IMR-90 (cell line): ENCODE data around the gene PFDN5.

Experiments
- BHLHE40 ChIP-seq: fragments of 150-350 bp; IDR thresholded peaks from 2 replicates; pipeline ENCODE4 v1.6.1; 2016; ENCODE audit warnings: mild to moderate bottlenecking, low read depth, low read length
- CEBPB ChIP-seq: IDR thresholded peaks from 2 replicates; pipeline ENCODE4 v1.6.1; 2012; ENCODE audit warnings: low read depth, low read length, improper control_type of control experiment
- CHD1 ChIP-seq: IDR thresholded peaks from 2 replicates; pipeline ENCODE4 v1.6.1; 2012; ENCODE audit warnings: low read depth, low read length, improper control_type of control experiment
- FOS ChIP-seq: fragments of 150-350 bp; IDR thresholded peaks from 2 replicates; pipeline ENCODE4 v1.6.1; 2016; ENCODE audit warnings: low read depth, low read length
- MAZ ChIP-seq: IDR thresholded peaks from 2 replicates; pipeline ENCODE4 v1.6.1; 2012; ENCODE audit warnings: low read depth, mild to moderate bottlenecking, low read length, improper control_type of control experiment, moderate library complexity, borderline replicate concordance
- MXI1 ChIP-seq: IDR thresholded peaks from 2 replicates; pipeline ENCODE4 v1.6.1; 2012; ENCODE audit warnings: low read depth, mild to moderate bottlenecking, low read length, moderate library complexity, borderline replicate concordance
- NFE2L2 ChIP-seq: fragments of 150-350 bp; IDR thresholded peaks from 2 replicates; pipeline ENCODE4 v1.6.1; 2016; ENCODE audit warnings: low read depth, mild to moderate bottlenecking, low read length
- POLR2A ChIP-seq: IDR thresholded peaks from 2 replicates; pipeline ENCODE4 v1.6.1; 2012; ENCODE audit warnings: mild to moderate bottlenecking, low read depth, low read length
- RAD21 ChIP-seq: IDR thresholded peaks from 2 replicates; pipeline ENCODE4 v1.6.1; 2012; ENCODE audit warnings: low read length, improper control_type of control experiment
- RCOR1 ChIP-seq: IDR thresholded peaks from 2 replicates; pipeline ENCODE4 v1.6.1; 2012; ENCODE audit warnings: mild to moderate bottlenecking, low read length, improper control_type of control experiment; ENCODE audit not compliant: insufficient replicate concordance
- RFX5 ChIP-seq: IDR thresholded peaks from 2 replicates; pipeline ENCODE4 v1.8.0; 2012; ENCODE audit warnings: low read depth, mild to moderate bottlenecking, low read length, moderate library complexity
- SMC3 ChIP-seq: fragments of 150-350 bp; IDR thresholded peaks from 2 replicates; pipeline ENCODE4 v1.6.1; 2016; ENCODE audit warnings: low read depth, mild to moderate bottlenecking, antibody characterized with exemption, low read length, moderate library complexity
- USF2 ChIP-seq: fragments of 150-350 bp; IDR thresholded peaks from 2 replicates; pipeline ENCODE4 v1.6.1; 2017; ENCODE audit warnings: mild to moderate bottlenecking, antibody characterized with exemption, low read length, low read depth
- TF ChIP-seq, protein P1 (sequence below): conservative IDR thresholded peaks from 2 replicates; pipeline ENCODE4 v1.5.1; 2012; ENCODE audit warnings: mild to moderate bottlenecking, low read depth, low read length, improper control_type of control experiment

DNA sequence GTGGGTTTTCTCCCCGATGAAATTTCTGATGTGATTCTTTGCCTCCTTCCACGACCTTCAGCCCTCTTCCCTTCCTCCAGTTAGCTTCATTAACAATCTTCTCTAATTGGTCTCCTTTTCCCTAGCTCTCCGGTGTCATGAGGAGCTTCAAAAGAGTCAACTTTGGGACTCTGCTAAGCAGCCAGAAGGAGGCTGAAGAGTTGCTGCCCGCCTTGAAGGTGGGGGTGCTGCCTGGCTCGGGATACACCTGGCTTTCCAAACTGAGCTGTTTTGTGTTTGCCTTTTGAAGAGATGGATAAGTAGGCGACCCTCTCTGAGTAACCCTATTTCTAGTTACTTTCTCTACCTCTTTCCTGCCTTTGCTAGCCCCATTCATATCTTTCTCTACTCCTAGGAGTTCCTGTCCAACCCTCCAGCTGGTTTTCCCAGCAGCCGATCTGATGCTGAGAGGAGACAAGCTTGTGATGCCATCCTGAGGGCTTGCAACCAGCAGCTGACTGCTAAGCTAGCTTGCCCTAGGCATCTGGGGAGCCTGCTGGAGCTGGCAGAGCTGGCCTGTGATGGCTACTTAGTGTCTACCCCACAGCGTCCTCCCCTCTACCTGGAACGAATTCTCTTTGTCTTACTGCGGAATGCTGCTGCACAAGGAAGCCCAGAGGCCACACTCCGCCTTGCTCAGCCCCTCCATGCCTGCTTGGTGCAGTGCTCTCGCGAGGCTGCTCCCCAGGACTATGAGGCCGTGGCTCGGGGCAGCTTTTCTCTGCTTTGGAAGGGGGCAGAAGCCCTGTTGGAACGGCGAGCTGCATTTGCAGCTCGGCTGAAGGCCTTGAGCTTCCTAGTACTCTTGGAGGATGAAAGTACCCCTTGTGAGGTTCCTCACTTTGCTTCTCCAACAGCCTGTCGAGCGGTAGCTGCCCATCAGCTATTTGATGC, 26.4 kb upstream of the PFDN5 start:
- no peak for TF ChIP-seq POLR2A
- TF ChIP-seq FOS, result no peak
- TF ChIP-seq, protein P1, sequence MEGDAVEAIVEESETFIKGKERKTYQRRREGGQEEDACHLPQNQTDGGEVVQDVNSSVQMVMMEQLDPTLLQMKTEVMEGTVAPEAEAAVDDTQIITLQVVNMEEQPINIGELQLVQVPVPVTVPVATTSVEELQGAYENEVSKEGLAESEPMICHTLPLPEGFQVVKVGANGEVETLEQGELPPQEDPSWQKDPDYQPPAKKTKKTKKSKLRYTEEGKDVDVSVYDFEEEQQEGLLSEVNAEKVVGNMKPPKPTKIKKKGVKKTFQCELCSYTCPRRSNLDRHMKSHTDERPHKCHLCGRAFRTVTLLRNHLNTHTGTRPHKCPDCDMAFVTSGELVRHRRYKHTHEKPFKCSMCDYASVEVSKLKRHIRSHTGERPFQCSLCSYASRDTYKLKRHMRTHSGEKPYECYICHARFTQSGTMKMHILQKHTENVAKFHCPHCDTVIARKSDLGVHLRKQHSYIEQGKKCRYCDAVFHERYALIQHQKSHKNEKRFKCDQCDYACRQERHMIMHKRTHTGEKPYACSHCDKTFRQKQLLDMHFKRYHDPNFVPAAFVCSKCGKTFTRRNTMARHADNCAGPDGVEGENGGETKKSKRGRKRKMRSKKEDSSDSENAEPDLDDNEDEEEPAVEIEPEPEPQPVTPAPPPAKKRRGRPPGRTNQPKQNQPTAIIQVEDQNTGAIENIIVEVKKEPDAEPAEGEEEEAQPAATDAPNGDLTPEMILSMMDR, result no peak
- no peak for TF ChIP-seq RAD21
- TF ChIP-seq MAZ, result no peak
- no peak for TF ChIP-seq NFE2L2
- no peak for TF ChIP-seq CHD1
- no peak for TF ChIP-seq SMC3
- no peak for TF ChIP-seq RFX5
- TF ChIP-seq RCOR1, result no peak
- TF ChIP-seq USF2, result no peak
- no peak for TF ChIP-seq MXI1
- no peak for TF ChIP-seq BHLHE40
- no peak for TF ChIP-seq CEBPB
